WTC11 (cell line): ENCODE measurements around the gene FEV. TPM values are rescaled to one million over a fixed set of nuclear protein-coding genes. Genes with fewer than 3 reads are reported as not detected.
"Not testable (repeated sequence)": the region's sequence is repeated elsewhere in the genome, so short reads cannot be mapped to it uniquely, and the experiment has no call there.

ENCODE experiments used
- ATAC-seq: fragments of 200-7000 bp; cut with Tn5 transposase; 2 replicates; pipeline ENCODE4 v1.10.0; 2021; ENCODE audit warnings: mild to moderate bottlenecking, moderate library complexity
- CTCF ChIA-PET: fragments of 300-600 bp; sonication (Branson Sonifier 250); formaldehyde crosslinking; loops from one replicate; lab custom pipeline; 2021; ENCODE audit warnings: antibody characterized with exemption; lab: Charles Lee
- POLR2A ChIA-PET: fragments of 350-600 bp; sonication (Branson Sonifier 250); formaldehyde crosslinking; loops from one replicate; lab custom pipeline; 2021; ENCODE audit warnings: antibody characterized with exemption; lab: Charles Lee
- DNase-seq: peaks from one replicate; pipeline ENCODE4 v3.0.0; 2021; ENCODE audit warnings: low spot score
- H3K27ac Mint-ChIP-seq: 2 replicates; pipeline ENCODE4 v1.8.0; 2021; ENCODE audit warnings: mixed read lengths
- H3K27me3 Mint-ChIP-seq: 2 replicates; pipeline ENCODE4 v1.8.0; 2021; ENCODE audit warnings: low read depth, mild to moderate bottlenecking, moderate library complexity, mixed read lengths
- H3K36me3 Mint-ChIP-seq: 2 replicates; pipeline ENCODE4 v1.8.0; 2021; ENCODE audit warnings: mixed read lengths
- H3K4me1 Mint-ChIP-seq: 2 replicates; pipeline ENCODE4 v1.8.0; 2022; ENCODE audit warnings: mixed read lengths
- H3K4me3 Mint-ChIP-seq: 2 replicates; pipeline ENCODE4 v1.8.0; 2021; ENCODE audit warnings: mild to moderate bottlenecking, moderate library complexity, mixed read lengths
- H3K9me3 Mint-ChIP-seq: 2 replicates; pipeline ENCODE4 v1.8.0; 2021; ENCODE audit warnings: mixed read lengths
- ATF3 ChIP-seq: sonication (generic); formaldehyde crosslinking; conservative IDR thresholded peaks from 2 replicates; pipeline ENCODE4 v1.8.1; 2022; ENCODE audit warnings: mild to moderate bottlenecking, missing genetic modification reagents
- E2F4 ChIP-seq: sonication (generic); formaldehyde crosslinking; IDR thresholded peaks from 2 replicates; pipeline ENCODE4 v1.8.1; 2022; ENCODE audit warnings: low read depth, mild to moderate bottlenecking, moderate library complexity, missing genetic modification reagents, borderline replicate concordance
- ETV6 ChIP-seq: sonication (generic); formaldehyde crosslinking; IDR thresholded peaks from 2 replicates; pipeline ENCODE4 v1.8.1; 2022; ENCODE audit warnings: mild to moderate bottlenecking, missing genetic modification reagents
- FOXJ3 ChIP-seq: sonication (generic); formaldehyde crosslinking; IDR thresholded peaks from 2 replicates; pipeline ENCODE4 v1.9.0; 2021; ENCODE audit warnings: missing genetic modification reagents, mild to moderate bottlenecking, borderline replicate concordance
- IRF2 ChIP-seq: sonication (generic); formaldehyde crosslinking; IDR thresholded peaks from 2 replicates; pipeline ENCODE4 v1.8.0; 2022; ENCODE audit warnings: low read depth, missing genetic modification reagents, borderline replicate concordance
- JAZF1 ChIP-seq: fragments of 250-450 bp; sonication (Bioruptor Pico); IDR thresholded peaks from 2 replicates; pipeline ENCODE4 v1.9.0; 2021; ENCODE audit warnings: moderate library complexity, mild to moderate bottlenecking, inconsistent platforms
- MYBL2 ChIP-seq: sonication (generic); formaldehyde crosslinking; IDR thresholded peaks from 2 replicates; pipeline ENCODE4 v1.8.1; 2023; ENCODE audit warnings: mild to moderate bottlenecking, moderate library complexity, missing genetic modification reagents
- PREB ChIP-seq: sonication (generic); formaldehyde crosslinking; IDR thresholded peaks from 2 replicates; pipeline ENCODE4 v1.8.1; 2022; ENCODE audit warnings: mild to moderate bottlenecking, missing genetic modification reagents, moderate library complexity, borderline replicate concordance
- SMAD4 ChIP-seq: sonication (generic); formaldehyde crosslinking; IDR thresholded peaks from 2 replicates; pipeline ENCODE4 v1.8.0; 2022; ENCODE audit warnings: mild to moderate bottlenecking, missing genetic modification reagents
- SP1 ChIP-seq: sonication (generic); formaldehyde crosslinking; conservative IDR thresholded peaks from 2 replicates; pipeline ENCODE4 v1.8.1; 2022; ENCODE audit warnings: missing genetic modification reagents
- TP53 ChIP-seq: sonication (generic); formaldehyde crosslinking; IDR thresholded peaks from 2 replicates; pipeline ENCODE4 v1.8.1; 2023; ENCODE audit warnings: mild to moderate bottlenecking, missing genetic modification reagents
- ZBTB43 ChIP-seq: sonication (generic); formaldehyde crosslinking; IDR thresholded peaks from 2 replicates; pipeline ENCODE4 v1.8.1; 2023; ENCODE audit warnings: mild to moderate bottlenecking, missing genetic modification reagents
- ZNF219 ChIP-seq: sonication (generic); formaldehyde crosslinking; IDR thresholded peaks from 2 replicates; pipeline ENCODE4 v1.8.0; 2023; ENCODE audit warnings: missing genetic modification reagents, mild to moderate bottlenecking, borderline replicate concordance
- ZNF232 ChIP-seq: sonication (generic); formaldehyde crosslinking; IDR thresholded peaks from 2 replicates; pipeline ENCODE4 v1.8.0; 2022; ENCODE audit warnings: mild to moderate bottlenecking, missing genetic modification reagents
- ZNF396 ChIP-seq: fragments of 250-450 bp; sonication (Bioruptor Pico); IDR thresholded peaks from 2 replicates; pipeline ENCODE4 v1.8.0; 2021; ENCODE audit warnings: mild to moderate bottlenecking, moderate library complexity, borderline replicate concordance
- microRNA-seq: library from miRNA; unstranded; fragments of <30 nt; microRNA quantifications from one replicate; pipeline ENCODE4 v1.2.0, GENCODE V29; 2022; ENCODE audit warnings: borderline number of aligned reads
- total RNA-seq: library from RNA; stranded (reverse); gene quantifications from 3 replicates; pipeline ENCODE4 v1.2.3, GENCODE V29; 2021
- TF ChIP-seq, protein P1 (sequence below): fragments of 250-450 bp; sonication (Bioruptor Pico); IDR thresholded peaks from 2 replicates; pipeline ENCODE4 v1.9.0; 2021; ENCODE audit warnings: moderate library complexity, mild to moderate bottlenecking, inconsistent platforms, borderline replicate concordance
- TF ChIP-seq, protein P2 (sequence below): fragments of 250-450 bp; sonication (Bioruptor Pico); conservative IDR thresholded peaks from 2 replicates; pipeline ENCODE4 v1.9.0; 2021; ENCODE audit warnings: mild to moderate bottlenecking

The FEV gene
- total RNA-seq, 1 experiment from 2014 or later, result not detected

- Mint-ChIP-seq H3K27ac (no peak overlapping the region), H3K36me3 (no peaks in the 10 kb centered on the region), H3K4me3 (no peak overlapping the region), H3K27me3 (peaks cover 58% of the 10 kb centered on the region), H3K9me3 (peaks cover 7% of the 10 kb centered on the region; the same call in 1 of the 2 replicates), H3K4me1 (no peaks in the 10 kb centered on the region)
- ChIA-PET CTCF (interaction anchor here (1.0 to 3.2 kb wide), 4 partner anchors 35 to 85 kb away, joined by 3 to 10 read pairs (median 4); no protein-coding TSS in a partner anchor), POLR2A (no interaction called here)
- TF ChIP-seq JAZF1 (CRISPR knock-in tag) (no peak), SMAD4 (CRISPR knock-in tag) (no peak), ZNF396 (no peak), FOXJ3 (CRISPR knock-in tag) (no peak), ZNF232 (CRISPR knock-in tag) (no peak), ZNF219 (no peak), MYBL2 (CRISPR knock-in tag) (no peak), ATF3 (CRISPR knock-in tag) (no peak), PREB (CRISPR knock-in tag) (no peak), SP1 (CRISPR knock-in tag) (no peak), IRF2 (CRISPR knock-in tag) (no peak), TP53 (CRISPR knock-in tag) (no peak), E2F4 (CRISPR knock-in tag) (no peak), ETV6 (no peak), ZBTB43 (CRISPR knock-in tag) (no peak)
- TF ChIP-seq, protein P1, sequence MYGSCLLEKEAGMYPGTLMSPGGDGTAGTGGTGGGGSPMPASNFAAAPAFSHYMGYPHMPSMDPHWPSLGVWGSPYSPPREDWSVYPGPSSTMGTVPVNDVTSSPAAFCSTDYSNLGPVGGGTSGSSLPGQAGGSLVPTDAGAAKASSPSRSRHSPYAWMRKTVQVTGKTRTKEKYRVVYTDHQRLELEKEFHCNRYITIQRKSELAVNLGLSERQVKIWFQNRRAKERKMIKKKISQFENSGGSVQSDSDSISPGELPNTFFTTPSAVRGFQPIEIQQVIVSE (CRISPR knock-in tag), result no peak
- TF ChIP-seq, protein P2, sequence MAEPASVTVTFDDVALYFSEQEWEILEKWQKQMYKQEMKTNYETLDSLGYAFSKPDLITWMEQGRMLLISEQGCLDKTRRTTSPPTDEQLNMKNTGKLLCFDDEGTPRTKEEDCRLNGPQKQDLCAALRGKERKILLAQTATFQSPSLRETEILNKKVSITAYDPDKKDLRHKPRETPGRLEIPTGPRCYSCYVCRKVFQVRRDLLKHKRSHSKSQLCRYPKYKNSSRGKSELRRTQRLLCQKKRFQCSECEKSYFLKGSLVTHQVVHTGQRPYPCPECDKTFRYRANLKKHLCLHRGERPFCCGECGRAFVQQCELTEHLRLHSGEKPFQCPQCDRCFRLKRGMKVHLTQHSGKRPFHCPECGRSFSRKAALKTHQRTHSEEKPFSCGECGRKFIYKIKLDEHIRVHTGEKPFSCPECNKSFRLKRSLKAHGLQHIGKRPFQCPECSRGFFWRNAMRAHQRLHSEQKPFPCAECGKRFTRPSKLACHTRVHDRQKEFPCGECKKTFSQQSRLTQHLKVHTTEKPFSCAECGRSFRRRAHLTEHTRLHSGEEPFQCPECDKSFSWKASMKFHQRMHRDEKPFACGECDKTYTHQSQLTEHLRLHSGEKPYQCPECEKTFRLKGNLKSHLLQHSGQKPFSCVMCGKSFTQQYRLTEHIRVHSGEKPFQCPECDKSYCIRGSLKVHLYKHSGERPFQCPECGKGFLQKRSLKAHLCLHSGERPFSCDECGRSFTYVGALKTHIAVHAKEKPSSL, result no peak
- DNase-seq, result no peak
- ATAC-seq, result no peak
Measured at GRCh38 chr2:218944759-218945404, 40.1 kb downstream of the FEV start.

GRCh38 chr2:218931751-218932150 is 53.2 kb downstream of the FEV start:
- CTCF ChIA-PET, POLR2A ChIA-PET, H3K4me1 Mint-ChIP-seq, H3K27ac Mint-ChIP-seq, DNase-seq, ATAC-seq, H3K4me3 Mint-ChIP-seq: not testable (repeated sequence)
- H3K36me3 Mint-ChIP-seq, result peaks cover 16% of the 10 kb centered on the region
- peaks cover 63% of the 10 kb centered on the region for H3K27me3 Mint-ChIP-seq
- peaks cover 29% of the 10 kb centered on the region for H3K9me3 Mint-ChIP-seq

Small RNA genes lying within 50 kb of the gene (microRNA-seq; reads per million reads assigned to microRNA genes)
- gene MIR375, result 74.1 reads per million, percentile 58 among the genes with 10 or more reads in this experiment

Other genes starting within 250 kb of the FEV start
- gene CYP27A1, start 203.0 kb downstream of the FEV start, total RNA-seq, result 5.6 to 9.3 TPM (median 8.1 TPM) in 3 replicates
- not detected in 3 replicates for gene PRKAG3, start 153.4 kb downstream of the FEV start, total RNA-seq
- gene WNT6, start 125.4 kb downstream of the FEV start, total RNA-seq, result not detected in 3 replicates
- gene WNT10A, start 104.3 kb downstream of the FEV start, total RNA-seq, result not detected in 3 replicates
- 0.16 to 0.46 TPM (median 0.26 TPM) in 3 replicates for gene CDK5R2, start 25.5 kb downstream of the FEV start, total RNA-seq
- gene CRYBA2, start 8.2 kb upstream of the FEV start, total RNA-seq, result not detected in 3 replicates
- gene CFAP65, start 56.3 kb upstream of the FEV start, total RNA-seq, result 0.44 to 1.0 TPM (median 0.48 TPM) in 3 replicates
- 0.11 TPM in 1 of 3 replicates, not detected in the others for gene IHH, start 75.7 kb upstream of the FEV start, total RNA-seq
- 18.4 to 22.3 TPM (median 21.3 TPM) in 3 replicates for gene NHEJ1, start 175.6 kb upstream of the FEV start, total RNA-seq
- 0.41 to 0.59 TPM (median 0.55 TPM) in 3 replicates for gene SLC23A3, start 184.8 kb upstream of the FEV start, total RNA-seq
- gene CNPPD1, start 191.7 kb upstream of the FEV start, total RNA-seq, result 26.7 to 32.8 TPM (median 29.5 TPM) in 3 replicates
- 50.2 to 60.2 TPM (median 52.8 TPM) in 3 replicates for gene RETREG2, start 193.1 kb upstream of the FEV start, total RNA-seq
- gene ZFAND2B, start 221.6 kb upstream of the FEV start, total RNA-seq, result 19.5 to 21.1 TPM (median 20.2 TPM) in 3 replicates
- gene ABCB6, start 233.8 kb upstream of the FEV start, total RNA-seq, result 42.1 to 45.3 TPM (median 44.8 TPM) in 3 replicates
- gene ATG9A, start 244.5 kb upstream of the FEV start, total RNA-seq, result 42.9 to 48.4 TPM (median 46.7 TPM) in 3 replicates
- gene ANKZF1, start 244.6 kb upstream of the FEV start, total RNA-seq, result 56.9 to 70.4 TPM (median 58.0 TPM) in 3 replicates